ENCODE measurements around the gene CCDC69. TPM values are rescaled to one million over a fixed set of nuclear protein-coding genes. Genes with fewer than 3 reads are reported as not detected.
"Not testable (repeated sequence)": the region's sequence is repeated elsewhere in the genome, so short reads cannot be mapped to it uniquely, and the experiment has no call there.

CCDC69 gene
- total RNA-seq, 4 donors from 2014 or later, result 217 to 341 (median 285) TPM

DNA sequence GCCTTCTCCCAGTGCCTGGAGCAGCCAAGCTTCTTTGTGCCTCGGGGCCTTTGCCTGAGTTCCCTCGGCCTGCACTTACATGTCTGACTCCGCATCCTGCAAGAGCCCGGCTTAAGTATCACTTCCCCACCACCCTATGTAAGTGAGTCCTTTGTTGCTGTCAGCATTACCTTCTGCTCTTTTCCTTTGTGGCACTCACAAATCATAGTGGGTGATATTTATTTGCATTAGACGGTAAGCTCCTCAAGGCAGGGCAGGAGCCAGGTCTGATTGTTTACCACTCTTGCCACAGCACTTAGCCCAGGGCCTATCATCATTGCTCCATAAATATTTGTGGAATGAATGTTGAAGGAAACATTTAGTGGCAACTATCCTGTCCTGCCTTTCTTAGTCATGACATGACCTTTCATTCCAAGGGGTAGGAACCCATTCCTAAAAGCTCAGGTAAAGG is 33.9 kb upstream of the CCDC69 start:
- H3K36me3 ChIP-seq, result peaks cover 4 to 32% (median 16%) of the 10 kb centered on the region in 4 donors
- WGBS, result 84% methylated on average over 5 of the region's 5 CpGs
- no peak overlapping the region for H3K27ac ChIP-seq (replicated peaks in 1 of 4)
- intact Hi-C loops (cut with DNase I), result no loop called here
- H3K27me3 ChIP-seq, result no peaks in the 10 kb centered on the region
- H3K9me3 ChIP-seq, result no peaks in the 10 kb centered on the region
- DNase-seq (ENCODE audit: extremely low spot score), result no peak
- no peak for TF ChIP-seq POLR2AphosphoS5 (IDR thresholded peaks at IDR 0.05)
- TF ChIP-seq POLR2A (IDR thresholded peaks at IDR 0.05; ENCODE audit: low read depth), result no peak
- no peak for TF ChIP-seq CTCF (IDR thresholded peaks at IDR 0.05)
- TF ChIP-seq EP300 (IDR thresholded peaks at IDR 0.05), result no peak
- H3K4me1 ChIP-seq, result peaks cover 24 to 48% (median 35%) of the 10 kb centered on the region in 4 donors
- no peak overlapping the region for H3K4me3 ChIP-seq

DNA sequence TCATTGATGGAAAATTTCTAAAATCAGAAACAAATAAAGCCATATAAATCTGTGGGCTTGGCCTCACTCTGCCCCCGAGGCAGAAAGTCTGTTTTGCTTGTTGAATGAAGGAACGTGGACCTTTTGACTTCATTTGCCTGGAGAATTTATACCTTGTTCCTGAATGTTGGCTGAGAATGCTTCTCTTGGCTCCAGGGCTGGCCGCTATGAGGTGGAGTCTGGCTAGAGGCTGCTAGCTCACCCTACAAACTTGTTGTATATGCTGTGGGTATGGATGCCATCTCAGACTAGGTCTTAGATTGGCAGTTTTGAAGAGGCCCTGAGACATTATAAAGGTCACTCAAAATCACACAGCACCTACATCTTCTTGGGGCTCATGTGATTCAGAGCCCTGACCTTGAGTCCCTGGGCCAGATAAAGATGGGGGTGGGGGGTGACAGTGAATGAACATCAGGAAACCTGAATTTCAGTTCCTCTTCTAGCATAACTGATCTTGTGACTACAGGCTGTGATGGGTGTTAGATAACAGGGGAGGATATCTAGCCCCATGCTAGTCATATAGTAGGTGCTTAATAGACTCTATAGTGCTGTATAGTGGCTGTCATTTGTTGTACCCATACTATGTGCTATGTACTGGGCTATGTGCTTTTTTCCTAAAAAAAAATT is 31.9 kb upstream of the CCDC69 start:
- H3K27me3 ChIP-seq, result no peaks in the 10 kb centered on the region
- peaks cover 31 to 54% (median 40%) of the 10 kb centered on the region in 4 donors for H3K4me1 ChIP-seq
- peaks cover 0 to 14% (median 7%) of the 10 kb centered on the region in 4 donors for H3K36me3 ChIP-seq
- no peak overlapping the region for H3K4me3 ChIP-seq
- no peak for TF ChIP-seq POLR2AphosphoS5 (IDR thresholded peaks at IDR 0.05)
- TF ChIP-seq EP300 (IDR thresholded peaks at IDR 0.05), result no peak
- TF ChIP-seq POLR2A (IDR thresholded peaks at IDR 0.05; ENCODE audit: low read depth), result no peak
- no peak for TF ChIP-seq CTCF (IDR thresholded peaks at IDR 0.05)
- no peaks in the 10 kb centered on the region for H3K9me3 ChIP-seq
- H3K27ac ChIP-seq (replicated peaks in 1 of 4), result no peak overlapping the region
- 94% methylated on average over 3 of the region's 3 CpGs for WGBS
- intact Hi-C loops (cut with DNase I), result no loop called here
- no peak for DNase-seq (ENCODE audit: extremely low spot score)

DNA sequence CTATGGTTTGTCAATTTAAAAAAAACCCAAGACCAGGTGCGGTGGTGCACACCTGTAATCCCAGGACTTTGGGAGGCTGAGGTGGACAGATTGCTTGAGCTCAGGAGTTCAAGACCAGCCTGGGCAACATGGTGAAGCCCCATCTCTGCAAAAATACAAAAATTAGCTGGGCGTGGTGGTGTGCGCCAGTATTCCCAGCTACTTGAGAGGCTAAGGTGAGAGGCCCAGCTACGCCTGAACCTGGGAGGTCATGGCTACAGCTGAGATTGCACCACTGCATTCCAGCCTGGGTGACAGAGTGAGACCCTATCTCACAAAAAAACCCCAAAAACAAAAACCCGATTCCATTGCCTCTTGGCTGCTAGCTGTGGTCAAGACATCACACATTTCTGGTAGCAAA is 31.1 kb upstream of the CCDC69 start:
- DNase-seq (ENCODE audit: extremely low spot score); H3K27ac ChIP-seq (replicated peaks in 1 of 4); intact Hi-C loops (cut with DNase I); H3K9me3 ChIP-seq; H3K4me3 ChIP-seq; H3K36me3 ChIP-seq; H3K27me3 ChIP-seq: not testable (repeated sequence)
- WGBS, result 84% methylated on average over 5 of the region's 5 CpGs
- peaks cover 31 to 54% (median 40%) of the 10 kb centered on the region in 4 donors for H3K4me1 ChIP-seq

- intact Hi-C loops (cut with DNase I), result no loop called here
- no peaks in the 10 kb centered on the region for H3K9me3 ChIP-seq
- TF ChIP-seq EP300 (IDR thresholded peaks at IDR 0.05) (no peak), CTCF (IDR thresholded peaks at IDR 0.05) (no peak), POLR2AphosphoS5 (IDR thresholded peaks at IDR 0.05) (no peak), POLR2A (IDR thresholded peaks at IDR 0.05; ENCODE audit: low read depth) (no peak)
- H3K27me3 ChIP-seq, result no peaks in the 10 kb centered on the region
- H3K4me3 ChIP-seq, result peak overlapping the region; percentile 7 to 66 (median 60)
- DNase-seq (ENCODE audit: extremely low spot score), result no peak
- H3K4me1 ChIP-seq, result peaks cover 31 to 54% (median 40%) of the 10 kb centered on the region in 4 donors
- WGBS, result 70% methylated on average over 1 of the region's 1 CpG
- no peak overlapping the region for H3K27ac ChIP-seq (replicated peaks in 1 of 4)
- H3K36me3 ChIP-seq, result peaks cover 0 to 3% (median under 1%) of the 10 kb centered on the region in 4 donors
Observed at GRCh38 chr5:151254556-151254955, 30.7 kb upstream of the CCDC69 start.

DNA sequence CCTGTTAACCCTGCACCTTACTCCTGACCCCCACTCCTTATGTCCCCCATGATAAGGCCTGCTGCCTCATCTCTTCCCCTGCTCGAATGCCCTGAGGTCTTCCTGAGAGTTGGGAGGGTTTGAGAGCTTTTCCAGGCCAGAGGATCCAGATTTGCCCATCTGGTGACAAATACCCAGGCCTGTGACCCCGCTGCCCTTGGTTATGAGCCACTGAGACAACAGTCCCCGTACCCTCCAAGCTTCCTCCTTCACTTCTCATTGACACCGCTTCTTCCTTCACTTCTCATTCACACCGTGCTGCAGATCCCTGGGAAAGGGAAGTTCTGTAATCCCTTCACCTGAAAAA is 29.7 kb upstream of the CCDC69 start:
- H3K9me3 ChIP-seq, result no peaks in the 10 kb centered on the region
- intact Hi-C loops (cut with DNase I), result no loop called here
- H3K27me3 ChIP-seq, result no peaks in the 10 kb centered on the region
- 37% methylated on average over 5 of the region's 5 CpGs for WGBS
- peaks cover 0 to 3% (median 0%) of the 10 kb centered on the region in 4 donors for H3K36me3 ChIP-seq
- no peak for DNase-seq (ENCODE audit: extremely low spot score)
- H3K27ac ChIP-seq (replicated peaks in 1 of 4), result peak overlapping the region; percentile 69 to 84 (median 79)
- peak overlapping the region; percentile 54 to 75 (median 66) for H3K4me3 ChIP-seq
- no peak for TF ChIP-seq POLR2AphosphoS5 (IDR thresholded peaks at IDR 0.05)
- no peak for TF ChIP-seq EP300 (IDR thresholded peaks at IDR 0.05)
- TF ChIP-seq CTCF (IDR thresholded peaks at IDR 0.05), result no peak
- peaks cover 31 to 54% (median 40%) of the 10 kb centered on the region in 4 donors for H3K4me1 ChIP-seq

Measured in esophagus muscularis mucosa (tissue), 4 donors.